NT2/D1 (cell line): ENCODE data around the gene RAB11FIP5.

ENCODE experiments used
- SUZ12 ChIP-seq: IDR thresholded peaks from 2 replicates; pipeline ENCODE4 v1.6.1; 2011; ENCODE audit not compliant: insufficient read length, insufficient read depth; ENCODE audit errors: extremely low read depth
- ZNF274 ChIP-seq: IDR thresholded peaks from 2 replicates; pipeline ENCODE4 v1.6.1; 2011; ENCODE audit warnings: mild to moderate bottlenecking, low read depth, low read length

- TF ChIP-seq ZNF274 (no peak), SUZ12 (no peak)
These were observed 59.2 kb downstream of the RAB11FIP5 start for GRCh38 chr2:73053316-73054114.
